Activated CD4-positive, alpha-beta T cell treated with anti-CD3 and anti-CD28 coated beads, Interleukin-2, Interleukin-4, amounts not matched to agents 100 ng/mL and 50 ng/mL, durations not matched to agents 16 hours and 8 hours (primary cell): ENCODE measurements around the gene HOXC12.

Experiments
- DNase-seq: peaks from one replicate; pipeline ENCODE4 v3.0.0-alpha.2; 2020; ENCODE audit warnings: low spot score

The HOXC12 gene

GRCh38 chr12:53984901-53985691 is 30.4 kb downstream of the HOXC12 start, which contains the start of gene HOXC10:
Gene HOXC10, plus strand, starts transcription at chr12:53985146. Its CDS starts 114 bp downstream, at chr12:53985260.
- peak; percentile 89 for DNase-seq

- no peak for DNase-seq
Observed at GRCh38 chr12:53985692-53985993, 30.9 kb downstream of the HOXC12 start.

- DNase-seq = no peak
Observed at GRCh38 chr12:53985994-53986685, 31.4 kb downstream of the HOXC12 start.

- DNase-seq = no peak
Observed at GRCh38 chr12:53986686-53987483, 32.2 kb downstream of the HOXC12 start.

GRCh38 chr12:53987787-53988230 is 33.1 kb downstream of the HOXC12 start:
- DNase-seq = no peak

- DNase-seq = no peak
Observed at GRCh38 chr12:53988541-53989226, 34.0 kb downstream of the HOXC12 start.

GRCh38 chr12:53989227-53990113 is 34.8 kb downstream of the HOXC12 start:
- peak; percentile 51 for DNase-seq

GRCh38 chr12:53990311-53991076 is 35.8 kb downstream of the HOXC12 start:
- no peak for DNase-seq

GRCh38 chr12:53991077-53991460 is 36.4 kb downstream of the HOXC12 start:
- DNase-seq = no peak

- no peak for DNase-seq
Observed at GRCh38 chr12:53992377-53992889, 37.7 kb downstream of the HOXC12 start.

GRCh38 chr12:53993162-53994008 is 38.7 kb downstream of the HOXC12 start:
- DNase-seq = no peak

- no peak for DNase-seq
Observed at GRCh38 chr12:53994009-53994263, 39.2 kb downstream of the HOXC12 start.

- no peak for DNase-seq
Observed at GRCh38 chr12:53994264-53995001, 39.7 kb downstream of the HOXC12 start.

GRCh38 chr12:53995002-53995377 is 40.3 kb downstream of the HOXC12 start:
- DNase-seq = no peak

- no peak for DNase-seq
Observed at GRCh38 chr12:53995378-53996239, 40.9 kb downstream of the HOXC12 start.

GRCh38 chr12:53996240-53997203 is 41.8 kb downstream of the HOXC12 start:
- no peak for DNase-seq
